ENCODE data around the gene MYLK. TPM values are rescaled to one million over a fixed set of nuclear protein-coding genes. Genes with fewer than 3 reads are reported as not detected.

The MYLK gene
- total and polyA plus RNA-seq, 10 of the 15 experiments (the other 5 are each of a cell fraction or from before 2014, with no cell fraction given): 0.04 to 1.6 (median 0.42) TPM; not detected in 1

- H3K4me1 ChIP-seq (ENCODE audit: control insufficient read depth, insufficient read depth, low read length): no peaks in the 10 kb centered on the region
- 33% methylated on average over 6 of the region's 6 CpGs for WGBS (ENCODE audit: insufficient coverage, insufficient replicate concordance, low lambda C conversion rate, missing lambda C conversion rate)
- no peaks in the 10 kb centered on the region for H3K79me2 ChIP-seq (ENCODE audit: control insufficient read depth, insufficient read depth, low read length)
- peaks cover 1 to 5% of the 10 kb centered on the region in 2 experiments; a peak in 2 of 4 replicates for H3K27me3 ChIP-seq (replicated peaks in 1 of 2; ENCODE audit: control insufficient read depth in 2 of 2, insufficient read depth in 2 of 2, low read length in 1 of 2)
- SMC1A ChIA-PET (ENCODE audit: uncharacterized antibody, unreplicated experiment): no interaction called here
- no peak overlapping the region for H3K27ac ChIP-seq (ENCODE audit: control insufficient read depth, insufficient read depth)
- DNase-seq (ENCODE audit: low read depth, low spot score): no peak
- no peak overlapping the region for H3K9ac ChIP-seq (ENCODE audit: control insufficient read depth, insufficient read depth, low read length)
- CTCF ChIA-PET: no interaction called here
- in situ Hi-C loops (cut with MboI) (no loop called here), intact Hi-C loops (cut with micrococcal nuclease; ENCODE audit: unreplicated experiment) (loop anchor here (5.0 kb wide), 1 partner anchor 101 kb away; no protein-coding TSS in a partner anchor)
- POLR2A ChIA-PET: no interaction called here
- no TSS peak for BruUV-seq (replicated peaks)
- TF ChIP-seq SUPT20H (IDR thresholded peaks at IDR 0.05; ENCODE audit: borderline replicate concordance, control insufficient read depth, low read depth, low read length): no peak
- TF ChIP-seq CTCF (IDR thresholded peaks at IDR 0.05 in 2 of 3, conservative IDR thresholded peaks at IDR 0.05 in 1 of 3; ENCODE audit: control insufficient read depth in 2 of 3, extremely low read depth in 1 of 3, insufficient read depth in 1 of 3, low read depth in 3 of 3, low read length in 3 of 3): peak in 2 of 3 experiments; percentile 27 to 28; a peak in 2 of 6 replicates
- H2AFZ ChIP-seq (ENCODE audit: control insufficient read depth, low read depth, low read length): no peak overlapping the region
- RAD21 ChIA-PET (ENCODE audit: unreplicated experiment): no interaction called here
- no peak overlapping the region for H3K4me2 ChIP-seq (ENCODE audit: control insufficient read depth, insufficient read depth)
- H4K20me1 ChIP-seq (ENCODE audit: control insufficient read depth, insufficient read depth): no peaks in the 10 kb centered on the region
- no peak for FAIRE-seq
- H3K9me3 ChIP-seq (replicated peaks; ENCODE audit: control insufficient read depth, insufficient read depth, low read length): no peaks in the 10 kb centered on the region
- H3K4me3 ChIP-seq: no peak overlapping the region
- H3K36me3 ChIP-seq (ENCODE audit: control insufficient read depth in 2 of 2, insufficient read depth in 2 of 2, low read length in 1 of 2): no peaks in the 10 kb centered on the region
- ATAC-seq: no peak
Measured at GRCh38 chr3:123880998-123881561, 3.1 kb downstream of the MYLK start.

- intact Hi-C loops (cut with micrococcal nuclease; ENCODE audit: unreplicated experiment): loop anchor here (10.0 kb wide), 1 partner anchor 206 kb away; no protein-coding TSS in a partner anchor
- no peak overlapping the region for H3K27ac ChIP-seq (ENCODE audit: control insufficient read depth, insufficient read depth)
- POLR2A ChIA-PET: no interaction called here
- H3K4me2 ChIP-seq (ENCODE audit: control insufficient read depth, insufficient read depth): no peak overlapping the region
- no peaks in the 10 kb centered on the region for H3K79me2 ChIP-seq (ENCODE audit: control insufficient read depth, insufficient read depth, low read length)
- in situ Hi-C loops (cut with MboI): no loop called here
- H3K27me3 ChIP-seq (replicated peaks in 1 of 2; ENCODE audit: control insufficient read depth in 2 of 2, insufficient read depth in 2 of 2, low read length in 1 of 2): peaks cover 0 to 3% of the 10 kb centered on the region in 2 experiments; a peak in 2 of 4 replicates
- CTCF ChIA-PET: no interaction called here
- no peaks in the 10 kb centered on the region for H3K4me1 ChIP-seq (ENCODE audit: control insufficient read depth, insufficient read depth, low read length)
- H3K9ac ChIP-seq (ENCODE audit: control insufficient read depth, insufficient read depth, low read length): no peak overlapping the region
- DNase-seq (ENCODE audit: low read depth, low spot score): no peak
- ATAC-seq: no peak
- FAIRE-seq: no peak
- RAD21 ChIA-PET (ENCODE audit: unreplicated experiment): no interaction called here
- H3K9me3 ChIP-seq (replicated peaks; ENCODE audit: control insufficient read depth, insufficient read depth, low read length): no peaks in the 10 kb centered on the region
- H3K36me3 ChIP-seq (ENCODE audit: control insufficient read depth in 2 of 2, insufficient read depth in 2 of 2, low read length in 1 of 2): no peaks in the 10 kb centered on the region
- WGBS (ENCODE audit: insufficient coverage, insufficient replicate concordance, low lambda C conversion rate, missing lambda C conversion rate): 51% methylated on average over 7 of the region's 7 CpGs
- no peaks in the 10 kb centered on the region for H4K20me1 ChIP-seq (ENCODE audit: control insufficient read depth, insufficient read depth)
- BruUV-seq (replicated peaks): no TSS peak
- H3K4me3 ChIP-seq: no peak overlapping the region
- SMC1A ChIA-PET (ENCODE audit: uncharacterized antibody, unreplicated experiment): no interaction called here
- H2AFZ ChIP-seq (ENCODE audit: control insufficient read depth, low read depth, low read length): no peak overlapping the region
- TF ChIP-seq CHD4 (IDR thresholded peaks at IDR 0.05) (no peak), NFYA (IDR thresholded peaks at IDR 0.05; ENCODE audit: borderline replicate concordance, low read depth, low read length) (no peak), USF1 (IDR thresholded peaks at IDR 0.05; ENCODE audit: borderline replicate concordance, extremely low read length, insufficient read depth, low read depth, low read length) (no peak), POLR2AphosphoS2 (IDR thresholded peaks at IDR 0.05; ENCODE audit: low read depth, low read length) (no peak), MTA3 (IDR thresholded peaks at IDR 0.05; ENCODE audit: borderline replicate concordance, low read length) (no peak), CREB1 (IDR thresholded peaks at IDR 0.05; ENCODE audit: low read depth) (no peak), SUZ12 (IDR thresholded peaks at IDR 0.05; ENCODE audit: unreplicated experiment) (no peak)
- TF ChIP-seq, protein P1, sequence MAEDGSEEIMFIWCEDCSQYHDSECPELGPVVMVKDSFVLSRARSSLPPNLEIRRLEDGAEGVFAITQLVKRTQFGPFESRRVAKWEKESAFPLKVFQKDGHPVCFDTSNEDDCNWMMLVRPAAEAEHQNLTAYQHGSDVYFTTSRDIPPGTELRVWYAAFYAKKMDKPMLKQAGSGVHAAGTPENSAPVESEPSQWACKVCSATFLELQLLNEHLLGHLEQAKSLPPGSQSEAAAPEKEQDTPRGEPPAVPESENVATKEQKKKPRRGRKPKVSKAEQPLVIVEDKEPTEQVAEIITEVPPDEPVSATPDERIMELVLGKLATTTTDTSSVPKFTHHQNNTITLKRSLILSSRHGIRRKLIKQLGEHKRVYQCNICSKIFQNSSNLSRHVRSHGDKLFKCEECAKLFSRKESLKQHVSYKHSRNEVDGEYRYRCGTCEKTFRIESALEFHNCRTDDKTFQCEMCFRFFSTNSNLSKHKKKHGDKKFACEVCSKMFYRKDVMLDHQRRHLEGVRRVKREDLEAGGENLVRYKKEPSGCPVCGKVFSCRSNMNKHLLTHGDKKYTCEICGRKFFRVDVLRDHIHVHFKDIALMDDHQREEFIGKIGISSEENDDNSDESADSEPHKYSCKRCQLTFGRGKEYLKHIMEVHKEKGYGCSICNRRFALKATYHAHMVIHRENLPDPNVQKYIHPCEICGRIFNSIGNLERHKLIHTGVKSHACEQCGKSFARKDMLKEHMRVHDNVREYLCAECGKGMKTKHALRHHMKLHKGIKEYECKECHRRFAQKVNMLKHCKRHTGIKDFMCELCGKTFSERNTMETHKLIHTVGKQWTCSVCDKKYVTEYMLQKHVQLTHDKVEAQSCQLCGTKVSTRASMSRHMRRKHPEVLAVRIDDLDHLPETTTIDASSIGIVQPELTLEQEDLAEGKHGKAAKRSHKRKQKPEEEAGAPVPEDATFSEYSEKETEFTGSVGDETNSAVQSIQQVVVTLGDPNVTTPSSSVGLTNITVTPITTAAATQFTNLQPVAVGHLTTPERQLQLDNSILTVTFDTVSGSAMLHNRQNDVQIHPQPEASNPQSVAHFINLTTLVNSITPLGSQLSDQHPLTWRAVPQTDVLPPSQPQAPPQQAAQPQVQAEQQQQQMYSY (CRISPR knock-in tag; IDR thresholded peaks at IDR 0.05): no peak
Measured at GRCh38 chr3:123878807-123879206, 5.3 kb downstream of the MYLK start.
